ENCODE measurements around the gene ULK3. TPM values are rescaled to one million over a fixed set of nuclear protein-coding genes. Genes with fewer than 3 reads are reported as not detected.
"Not testable (repeated sequence)": the region's sequence is repeated elsewhere in the genome, so short reads cannot be mapped to it uniquely, and the experiment has no call there.

The ULK3 gene, protein sequence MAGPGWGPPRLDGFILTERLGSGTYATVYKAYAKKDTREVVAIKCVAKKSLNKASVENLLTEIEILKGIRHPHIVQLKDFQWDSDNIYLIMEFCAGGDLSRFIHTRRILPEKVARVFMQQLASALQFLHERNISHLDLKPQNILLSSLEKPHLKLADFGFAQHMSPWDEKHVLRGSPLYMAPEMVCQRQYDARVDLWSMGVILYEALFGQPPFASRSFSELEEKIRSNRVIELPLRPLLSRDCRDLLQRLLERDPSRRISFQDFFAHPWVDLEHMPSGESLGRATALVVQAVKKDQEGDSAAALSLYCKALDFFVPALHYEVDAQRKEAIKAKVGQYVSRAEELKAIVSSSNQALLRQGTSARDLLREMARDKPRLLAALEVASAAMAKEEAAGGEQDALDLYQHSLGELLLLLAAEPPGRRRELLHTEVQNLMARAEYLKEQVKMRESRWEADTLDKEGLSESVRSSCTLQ
- total RNA-seq, result 25.6 TPM
- long read RNA-seq, transcript ULK3-222 (15 exons, 2,951 nt), result minor isoform, 10 of 80 reads
- long read RNA-seq, transcript ULK3-201 (16 exons, 2,623 nt), result major isoform, 23 of 80 reads
- long read RNA-seq, partial matches to known transcripts, result 19 of 80 reads
- long read RNA-seq, other reads (novel, unspliced or antisense), result 27 of 80 reads

DNA sequence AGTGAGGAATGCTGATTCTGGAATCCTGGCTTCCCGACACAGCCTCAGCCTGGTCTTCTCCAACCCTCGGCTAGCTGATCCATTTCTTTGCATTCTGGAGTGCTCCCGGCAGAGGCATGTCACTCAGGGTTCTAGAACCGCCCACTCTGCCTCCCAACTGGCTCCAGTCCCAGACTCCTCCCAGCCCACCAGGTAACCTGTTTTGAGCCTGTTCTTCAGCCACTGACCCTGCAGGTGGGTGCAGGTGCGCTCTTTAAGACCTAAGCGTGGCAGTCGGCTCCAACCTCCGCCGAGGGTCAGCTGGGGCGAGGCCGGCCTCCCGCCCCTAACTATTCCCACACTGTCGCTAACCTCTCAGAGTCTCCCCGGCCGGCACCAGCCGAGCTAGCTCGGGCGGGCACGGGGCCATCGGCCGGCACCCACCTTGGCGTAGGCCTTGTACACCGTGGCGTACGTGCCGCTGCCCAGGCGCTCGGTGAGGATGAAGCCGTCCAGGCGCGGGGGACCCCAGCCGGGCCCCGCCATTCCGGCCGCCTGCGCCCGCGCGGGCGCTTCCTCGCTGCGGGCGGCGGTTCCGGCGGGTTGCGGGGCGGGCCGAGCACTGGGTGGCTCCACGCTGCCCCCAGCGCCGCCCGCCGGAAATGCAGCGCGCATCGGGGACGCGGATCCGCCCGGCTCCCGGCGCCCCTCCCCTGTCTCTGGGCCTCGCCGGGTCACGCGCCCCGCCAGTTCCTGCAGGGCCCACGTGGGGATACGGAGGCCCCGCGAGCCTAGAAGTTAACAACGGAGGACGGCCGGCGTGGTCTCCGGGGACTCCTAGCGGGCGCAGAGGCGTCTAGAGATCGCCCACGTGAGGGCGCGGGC, at the start of gene ULK3:
Gene ULK3 (minus strand): TSS at position 576 of the 864 bp plus-strand sequence. CDS start 51 bp downstream, at position 525.
- peak; percentile 96 for DNase-seq (ENCODE audit: low spot score)
- intact Hi-C loops (cut with DNase I), result loop anchor here (2.0 kb wide), 1 partner anchor 60 kb away; no protein-coding TSS in a partner anchor

DNA sequence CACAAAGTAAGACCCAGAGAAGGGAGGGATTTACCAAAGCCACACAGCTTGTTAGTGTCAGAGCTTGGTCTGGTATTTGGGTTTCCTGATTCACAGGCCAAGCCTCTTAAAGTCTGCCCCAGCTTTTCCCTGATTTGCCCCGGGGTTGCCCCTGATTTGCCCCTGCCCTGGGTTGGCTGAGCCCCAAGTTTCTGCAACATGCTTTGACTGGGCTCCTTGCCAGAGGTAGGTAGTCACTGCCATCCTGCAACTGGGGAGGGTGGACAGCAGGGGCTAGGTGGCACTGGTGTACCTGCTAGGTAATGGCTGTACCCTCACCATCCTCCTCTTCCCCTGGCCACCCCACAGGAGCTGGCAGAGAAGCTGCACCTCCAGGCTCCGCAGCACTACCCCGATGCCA, 49.4 kb upstream of the ULK3 start:
- no peak for DNase-seq (ENCODE audit: low spot score)
- intact Hi-C loops (cut with DNase I), result no loop called here

DNA sequence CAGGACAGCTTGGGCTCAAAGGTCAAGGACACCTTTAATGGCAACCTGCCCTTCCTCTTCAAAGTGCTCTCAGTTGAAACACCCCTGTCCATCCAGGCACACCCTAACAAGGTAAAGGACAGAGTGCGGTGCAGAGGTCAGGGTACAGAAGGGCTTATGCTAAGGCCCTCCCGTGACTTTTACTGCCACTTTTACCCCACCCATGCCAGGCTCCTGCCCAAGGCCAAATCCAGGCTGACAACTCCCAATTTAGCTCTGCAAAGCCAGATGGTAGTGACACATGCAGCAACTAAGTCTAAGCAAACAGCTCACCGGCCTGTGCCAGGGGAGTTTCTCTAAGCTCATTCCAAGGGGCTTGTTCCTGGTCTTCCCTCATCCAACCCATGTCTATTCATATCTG, 48.5 kb upstream of the ULK3 start:
- intact Hi-C loops (cut with DNase I), result no loop called here
- DNase-seq (ENCODE audit: low spot score), result no peak

DNA sequence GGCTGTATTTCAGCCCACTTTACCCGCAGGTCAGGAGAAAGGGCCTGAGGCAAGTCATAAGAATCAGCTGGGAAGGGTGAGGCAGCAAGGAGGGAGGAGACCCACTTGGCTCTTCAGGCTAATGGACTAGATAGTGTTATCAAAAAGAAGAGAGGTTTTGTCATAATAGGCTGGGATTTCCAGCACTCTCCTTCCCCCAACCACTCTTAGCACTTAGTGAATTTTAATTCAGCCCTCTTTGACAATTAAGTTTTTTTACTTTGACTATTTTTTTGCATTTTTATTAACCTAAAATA, 47.7 kb upstream of the ULK3 start:
- no peak for DNase-seq (ENCODE audit: low spot score)
- intact Hi-C loops (cut with DNase I), result no loop called here

DNA sequence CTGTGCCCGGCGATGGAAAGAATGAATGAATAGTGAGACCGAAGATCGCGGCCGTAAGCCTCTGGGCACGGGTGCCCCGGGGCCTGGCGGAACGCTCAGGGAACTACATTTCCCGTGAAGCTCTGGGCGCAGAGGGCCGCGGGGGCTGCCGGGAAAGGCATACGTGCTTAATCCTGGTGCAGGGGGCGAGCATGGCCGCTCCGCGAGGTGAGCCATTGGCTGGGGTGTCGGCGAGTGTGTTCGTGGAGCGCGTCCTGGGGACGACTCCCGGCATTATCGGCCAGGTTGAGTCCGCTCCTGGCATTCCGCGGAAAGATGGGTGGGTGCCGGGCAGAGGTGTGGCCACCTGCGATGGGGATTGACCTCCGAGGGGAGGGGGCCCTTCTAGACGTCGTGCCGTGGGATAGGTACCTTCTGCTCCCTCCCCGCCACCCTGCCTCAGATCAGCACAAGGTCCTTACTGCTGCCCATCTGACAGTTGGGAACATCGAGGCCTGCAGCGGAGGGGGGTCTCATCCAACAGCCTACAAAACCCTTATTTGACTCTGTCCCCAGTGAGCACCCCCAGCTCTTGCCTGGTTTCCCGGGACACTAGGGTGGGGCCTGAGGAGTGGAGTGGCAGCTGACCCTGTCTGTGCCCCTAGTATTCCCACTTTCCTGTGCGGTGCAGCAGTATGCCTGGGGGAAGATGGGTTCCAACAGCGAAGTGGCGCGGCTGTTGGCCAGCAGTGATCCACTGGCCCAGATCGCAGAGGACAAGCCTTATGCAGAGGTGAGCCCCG, 47.1 kb upstream of the ULK3 start, which contains the start of gene MPI:
Gene MPI (plus strand): TSS at position 160 of the 782 bp plus-strand sequence. CDS start 32 bp downstream, at position 192.
- intact Hi-C loops (cut with DNase I), result no loop called here
- DNase-seq (ENCODE audit: low spot score), result peak; percentile 95

DNA sequence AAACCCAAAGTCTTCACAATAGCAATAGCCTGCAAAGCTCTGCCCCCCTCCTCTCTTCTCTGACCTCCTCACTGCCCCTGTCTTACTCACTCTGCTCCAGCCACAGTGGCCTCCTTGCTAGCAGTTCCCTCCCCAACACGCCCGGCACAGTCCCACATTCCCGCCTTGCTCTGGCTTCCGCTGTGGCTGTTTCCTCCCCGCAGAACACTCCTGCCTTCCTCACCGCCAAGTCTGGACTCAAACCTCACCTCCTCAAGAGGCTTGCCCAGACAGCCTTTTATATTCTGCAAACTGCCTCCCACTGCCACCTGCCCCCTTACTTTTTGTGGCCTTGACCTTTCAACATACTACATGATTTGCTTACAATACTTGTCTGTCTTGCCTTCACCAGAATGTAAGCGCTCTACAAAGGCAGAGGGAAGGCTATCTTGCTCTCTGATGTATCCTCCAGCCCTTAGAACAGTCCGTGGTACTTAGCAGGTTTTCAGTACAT, 46.5 kb upstream of the ULK3 start:
- intact Hi-C loops (cut with DNase I), result no loop called here
- no peak for DNase-seq (ENCODE audit: low spot score)

DNA sequence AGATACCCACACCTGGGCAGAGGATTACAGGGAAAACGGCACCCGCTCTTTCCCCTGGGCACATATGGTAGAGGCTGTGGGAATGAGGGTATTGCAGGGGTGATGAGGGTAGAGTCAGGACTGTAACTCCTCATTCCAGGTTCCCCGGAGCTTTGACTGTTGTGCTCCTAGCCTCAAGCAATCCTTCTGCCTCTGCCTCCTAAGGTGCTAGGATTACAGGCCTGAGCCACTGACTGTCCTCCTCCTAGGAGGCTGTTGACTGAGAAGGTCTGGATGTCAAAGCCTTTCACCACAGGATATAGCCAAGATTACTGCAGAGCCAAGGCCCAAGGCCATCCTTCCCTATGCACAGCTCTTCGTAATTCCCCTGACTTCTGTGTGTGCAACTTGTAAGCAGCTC, 45.8 kb upstream of the ULK3 start:
- intact Hi-C loops (cut with DNase I), result no loop called here
- no peak for DNase-seq (ENCODE audit: low spot score)

DNA sequence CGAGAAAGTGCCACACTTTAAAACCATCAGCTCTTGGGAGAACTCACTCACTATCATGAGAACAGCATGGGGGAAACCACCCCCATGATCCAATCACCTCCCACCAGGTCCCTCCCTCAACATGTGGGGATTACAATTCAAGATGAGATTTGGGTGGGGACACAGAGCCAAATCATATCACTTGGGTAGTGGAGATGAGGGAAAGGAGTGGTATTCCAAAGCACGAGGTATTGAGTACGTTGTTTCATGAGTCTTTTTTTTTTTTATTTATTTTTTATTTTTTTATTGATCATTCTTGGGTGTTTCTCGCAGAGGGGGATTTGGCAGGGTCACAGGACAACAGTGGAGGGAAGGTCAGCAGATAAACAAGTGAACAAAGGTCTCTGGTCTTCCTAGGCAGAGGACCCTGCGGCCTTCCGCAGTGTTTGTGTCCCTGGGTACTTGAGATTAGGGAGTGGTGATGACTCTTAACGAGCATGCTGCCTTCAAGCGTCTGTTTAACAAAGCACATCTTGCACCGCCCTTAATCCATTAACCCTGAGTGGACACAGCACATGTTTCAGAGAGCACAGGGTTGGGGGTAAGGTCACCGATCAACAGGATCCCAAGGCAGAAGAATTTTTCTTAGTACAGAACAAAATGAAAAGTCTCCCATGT, 44.7 kb upstream of the ULK3 start:
- DNase-seq (ENCODE audit: low spot score); intact Hi-C loops (cut with DNase I): not testable (repeated sequence)

DNA sequence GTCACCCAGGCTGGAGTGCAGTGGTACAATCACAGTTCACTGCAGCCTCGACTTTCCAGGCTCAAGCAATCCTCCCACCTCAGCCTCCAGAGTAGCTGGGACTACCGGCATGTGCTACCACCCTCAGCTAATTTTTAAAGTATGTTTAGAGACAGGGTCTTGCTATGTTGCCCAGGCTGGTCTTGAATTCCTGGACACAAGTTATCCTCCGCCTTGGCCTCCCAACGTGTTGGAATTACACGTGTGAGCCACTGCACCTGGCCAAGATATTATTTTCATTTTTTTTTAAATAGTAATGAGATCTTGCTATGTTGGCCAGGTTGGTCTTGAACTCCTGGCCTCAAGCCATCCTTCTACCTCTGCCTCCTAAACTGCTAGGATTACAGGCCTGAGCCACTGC, 42.5 kb upstream of the ULK3 start:
- intact Hi-C loops (cut with DNase I), result no loop called here
- DNase-seq (ENCODE audit: low spot score), result no peak

DNA sequence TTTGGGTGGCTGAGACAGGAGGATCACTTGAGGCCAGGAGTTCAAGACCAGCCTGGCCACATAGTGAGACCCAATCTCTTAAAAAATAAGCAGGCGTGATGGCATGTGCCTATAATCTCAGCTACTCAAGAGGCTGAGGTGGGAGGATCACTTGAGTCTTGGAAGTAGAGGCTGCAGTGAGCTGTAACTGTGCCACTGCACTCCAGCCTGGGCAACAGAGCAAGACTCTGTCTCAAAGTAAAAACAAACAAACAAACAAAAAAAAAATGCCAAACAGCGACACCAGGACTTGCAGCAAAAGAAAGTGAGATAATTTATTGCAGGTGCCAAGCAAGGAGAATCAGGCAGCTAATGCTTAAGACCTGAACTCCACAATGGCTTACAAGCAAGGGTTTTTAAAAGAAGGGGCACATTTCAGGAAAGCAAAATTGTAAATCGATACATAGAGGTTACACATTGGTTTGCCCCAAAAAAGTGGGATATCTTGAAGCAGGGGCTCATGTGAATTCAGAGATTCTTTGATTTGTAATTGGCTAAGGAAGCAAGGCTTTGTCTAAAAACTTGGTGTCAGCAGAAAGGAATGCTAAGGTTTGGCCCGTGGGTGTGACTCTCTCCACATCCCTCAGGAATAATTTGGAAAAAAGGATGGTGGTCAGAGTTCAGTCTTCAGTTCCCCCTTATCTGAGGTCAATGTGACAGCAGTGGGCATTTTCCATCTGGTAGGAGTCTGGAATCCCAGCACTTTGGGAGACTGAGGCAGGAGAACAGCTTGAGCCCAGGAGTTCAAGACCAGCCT, 41.7 kb upstream of the ULK3 start:
- intact Hi-C loops (cut with DNase I), result no loop called here
- DNase-seq (ENCODE audit: low spot score), result no peak

DNA sequence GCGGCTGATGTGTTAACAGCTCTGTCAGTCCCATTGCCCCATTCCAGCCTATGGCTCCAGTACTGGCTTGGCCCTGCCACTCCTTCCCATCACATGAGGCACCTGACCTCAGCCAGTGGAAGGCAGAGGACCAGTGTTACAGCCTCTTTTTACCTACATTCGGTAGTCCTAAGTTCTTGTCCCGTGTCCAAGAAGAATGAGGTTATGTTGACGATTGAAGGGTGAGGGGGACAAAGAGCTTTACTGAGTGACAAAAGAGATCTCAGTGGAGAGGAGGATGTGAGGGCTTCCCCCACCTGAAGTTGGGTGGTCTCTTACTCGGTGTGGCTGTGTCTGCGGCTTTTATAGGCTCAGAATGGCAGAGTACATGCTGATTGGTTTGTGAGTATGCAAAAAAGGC, 39.6 kb upstream of the ULK3 start:
- intact Hi-C loops (cut with DNase I), result no loop called here

DNA sequence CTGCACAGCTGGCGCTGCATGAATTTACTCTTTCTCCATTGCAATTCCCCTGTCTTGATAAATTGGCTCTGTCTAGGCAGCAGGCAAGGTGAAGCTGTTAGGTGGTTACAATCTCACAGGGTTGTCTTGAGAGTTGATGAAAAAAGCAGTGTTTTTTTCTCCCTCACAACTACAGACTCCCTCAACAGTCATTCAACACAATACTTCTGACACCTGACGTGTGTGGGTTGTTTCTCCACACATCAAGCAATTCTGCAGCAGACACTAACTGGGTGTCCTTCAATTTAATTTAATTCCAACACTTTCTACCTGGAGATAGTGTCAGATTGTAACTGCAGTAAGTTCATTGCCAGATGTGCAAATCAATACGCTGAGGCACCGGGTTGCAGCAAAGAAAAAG, 35.3 kb upstream of the ULK3 start:
- intact Hi-C loops (cut with DNase I), result no loop called here
- DNase-seq (ENCODE audit: low spot score), result no peak

More for the DNA sequence above, 39.6 kb upstream of the ULK3 start:
- no peak for DNase-seq (ENCODE audit: low spot score)

DNA sequence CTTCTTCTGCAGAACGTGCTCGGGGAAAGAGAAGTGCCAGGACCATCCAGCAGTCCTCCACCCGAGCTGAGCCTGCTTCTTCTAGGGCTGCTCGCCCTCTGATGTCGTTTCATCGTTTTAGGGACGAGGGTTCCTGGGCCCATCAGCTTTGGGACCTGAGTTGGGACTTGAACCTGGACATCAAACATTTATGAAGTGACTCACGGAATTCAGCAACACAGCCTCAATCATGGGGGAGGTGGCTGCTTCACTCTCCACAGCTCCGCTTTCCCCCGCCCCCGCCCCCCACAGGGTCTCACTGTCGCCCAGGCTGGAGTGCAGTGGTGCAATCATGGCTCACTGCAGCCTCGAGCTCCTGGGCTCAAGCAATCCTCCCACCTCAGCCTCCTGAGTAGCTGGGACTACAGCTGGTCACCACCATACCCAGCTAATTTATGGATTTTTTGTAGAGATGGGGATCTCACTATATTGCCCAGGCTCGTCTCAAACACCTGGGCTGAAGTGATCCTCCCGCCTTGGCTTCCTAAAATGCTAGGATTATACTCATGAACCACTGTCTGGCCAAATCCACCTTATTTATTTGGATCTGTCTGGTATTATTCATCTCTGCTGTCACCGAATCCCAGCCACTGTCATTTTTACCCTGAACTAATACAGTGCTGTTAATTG, 30.9 kb upstream of the ULK3 start:
- intact Hi-C loops (cut with DNase I), result loop anchor here (2.0 kb wide), 1 partner anchor 33 kb away; the partner anchor contains the start of gene FAM219B
- no peak for DNase-seq (ENCODE audit: low spot score)

DNA sequence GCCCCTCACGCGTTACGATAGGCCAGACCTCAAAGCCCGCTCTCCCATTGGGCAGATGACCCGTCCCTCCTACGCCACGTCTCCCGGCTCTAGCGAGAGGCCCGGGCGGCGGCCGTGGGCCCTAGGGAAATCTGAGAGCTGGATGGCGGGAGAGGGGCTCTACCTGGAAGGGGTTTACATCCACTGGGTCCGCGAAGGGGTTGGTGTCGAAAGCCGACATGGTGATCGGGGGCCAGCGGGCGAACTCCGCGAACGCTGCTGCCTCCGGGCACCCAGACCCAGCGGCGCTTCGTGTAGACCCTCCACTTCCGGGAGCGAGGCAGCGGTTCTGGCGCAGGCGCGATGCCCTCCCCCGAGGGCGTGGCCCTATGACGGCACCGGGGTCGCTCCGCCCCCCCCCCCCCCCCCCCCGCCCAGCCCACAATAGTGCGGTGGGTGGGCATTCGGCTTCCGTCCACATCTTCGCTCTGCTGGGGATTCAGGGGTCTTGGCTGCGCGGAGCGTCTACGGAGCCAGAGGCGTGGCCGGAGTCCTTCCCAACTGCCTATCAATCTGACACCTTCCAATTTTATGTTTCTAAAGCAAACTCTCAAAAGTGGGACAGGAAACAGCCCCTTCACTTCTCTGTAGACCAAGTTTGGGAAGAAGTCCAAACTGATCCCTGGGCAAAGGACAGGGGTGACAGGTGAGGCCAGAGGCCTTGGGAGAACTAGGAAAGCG, 30.2 kb upstream of the ULK3 start, which contains the start of gene SCAMP2:
Gene SCAMP2 (minus strand): TSS at position 330 of the 720 bp plus-strand sequence. CDS start 110 bp downstream, at position 220.
- DNase-seq (ENCODE audit: low spot score), result peak; percentile 98
- intact Hi-C loops (cut with DNase I), result loop anchor here (2.0 kb wide), 1 partner anchor 34 kb away; the partner anchor contains the start of gene FAM219B

DNA sequence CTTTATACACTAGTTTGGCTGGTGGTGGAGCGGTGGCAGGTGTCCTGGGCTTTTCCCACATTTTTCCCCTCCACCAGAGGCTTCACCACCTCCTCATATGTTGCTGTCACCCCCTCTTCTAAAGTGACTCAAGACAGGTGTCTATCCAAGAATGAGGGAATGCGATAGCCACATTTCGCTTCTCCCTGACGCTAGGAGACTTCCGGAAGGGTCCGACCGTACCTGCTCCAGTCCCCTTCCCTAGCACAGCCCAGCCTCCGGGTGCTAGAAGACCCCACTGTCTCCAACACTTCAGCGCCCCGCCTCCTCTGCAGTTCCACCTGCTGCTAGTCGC, 29.7 kb upstream of the ULK3 start:
- intact Hi-C loops (cut with DNase I), result loop anchor here (2.0 kb wide), 1 partner anchor 34 kb away; the partner anchor contains the start of gene FAM219B

DNA sequence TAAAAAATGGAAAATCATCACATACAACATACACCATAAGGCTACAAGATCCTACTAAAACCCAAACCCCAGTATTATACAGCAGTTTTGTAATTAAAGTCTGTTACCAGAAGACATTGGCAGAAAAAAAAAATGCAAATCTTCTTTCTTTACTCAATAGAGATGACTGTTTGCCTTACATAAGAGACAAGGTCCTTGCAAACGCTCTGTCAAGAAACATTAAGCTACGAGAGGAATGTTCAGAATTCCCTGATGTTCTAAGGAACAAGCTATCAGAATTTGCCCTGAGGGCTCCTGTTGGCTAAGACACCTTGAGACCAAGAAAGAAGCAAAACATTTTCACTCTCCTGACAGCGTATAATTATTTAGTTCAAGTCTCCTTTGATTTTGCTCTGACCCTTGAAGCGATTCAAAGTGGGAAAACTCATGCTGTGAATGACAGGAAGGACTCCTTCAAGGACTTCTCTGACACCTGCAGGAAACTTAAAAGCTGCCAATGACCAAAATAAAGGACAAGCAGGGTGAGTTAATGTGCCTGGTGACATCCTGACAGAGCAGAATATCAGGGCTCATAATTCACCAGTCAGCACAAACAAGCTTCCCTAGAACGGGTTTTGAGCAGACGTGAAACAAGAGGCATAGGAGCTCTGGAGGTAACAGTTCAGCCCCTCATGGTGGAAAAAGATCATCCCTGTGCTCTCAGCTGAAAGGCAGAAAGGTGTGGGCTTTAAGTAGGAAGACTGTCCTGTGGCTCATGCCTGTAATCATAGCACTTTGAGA, 27.7 kb upstream of the ULK3 start:
- intact Hi-C loops (cut with DNase I), result no loop called here
- no peak for DNase-seq (ENCODE audit: low spot score)

More for the DNA sequence above, 29.7 kb upstream of the ULK3 start:
- DNase-seq (ENCODE audit: low spot score), result no peak

Measured in cardiac septum (tissue), 1 donor.